ENCODE measurements around the gene TFAP2D. TPM values are rescaled to one million over a fixed set of nuclear protein-coding genes. Genes with fewer than 3 reads are reported as not detected.

TFAP2D gene
- total RNA-seq, 1 experiment from 2014 or later: not detected

DNA sequence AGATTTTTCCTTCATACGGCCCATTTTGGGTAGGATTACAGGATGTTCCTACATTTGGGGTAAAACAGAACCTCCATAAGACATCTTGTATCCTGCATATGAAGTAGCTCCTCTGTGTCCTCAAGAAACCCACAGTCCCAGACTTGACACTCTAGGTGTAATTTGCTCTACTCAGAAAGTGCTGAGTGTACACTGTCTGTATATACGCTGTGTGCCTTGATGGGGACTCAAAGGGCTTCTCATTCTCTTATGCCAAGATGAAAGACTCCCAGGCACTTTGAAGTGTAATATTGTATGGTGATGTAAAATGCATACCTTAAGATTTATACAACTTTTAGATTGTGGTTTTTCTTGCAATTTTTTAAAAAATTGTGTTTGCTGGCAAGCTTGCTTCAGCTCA lies 5.2 kb downstream of the TFAP2D start:
- DNase-seq (ENCODE audit: low read depth): no peak

DNA sequence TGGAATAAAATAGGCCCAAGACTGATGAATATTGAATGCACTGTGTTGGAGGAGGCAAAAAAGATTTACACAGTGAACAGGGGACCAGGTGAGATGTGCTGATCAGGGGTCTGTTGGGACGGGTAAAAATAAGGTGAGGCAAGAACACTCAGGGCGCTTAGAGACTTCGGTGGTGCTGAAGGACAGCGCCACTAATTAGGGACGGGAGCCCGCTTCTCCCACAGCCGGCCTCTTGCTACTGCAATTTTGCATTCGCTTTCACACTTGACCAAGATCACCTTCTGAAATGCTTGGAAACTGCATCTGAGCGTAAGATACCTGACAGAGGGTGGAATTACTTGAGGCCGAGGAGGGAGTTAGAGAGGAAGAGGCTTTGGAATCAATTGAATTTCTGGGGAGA lies 7.3 kb downstream of the TFAP2D start:
- DNase-seq (ENCODE audit: low read depth): peak; percentile 30

DNA sequence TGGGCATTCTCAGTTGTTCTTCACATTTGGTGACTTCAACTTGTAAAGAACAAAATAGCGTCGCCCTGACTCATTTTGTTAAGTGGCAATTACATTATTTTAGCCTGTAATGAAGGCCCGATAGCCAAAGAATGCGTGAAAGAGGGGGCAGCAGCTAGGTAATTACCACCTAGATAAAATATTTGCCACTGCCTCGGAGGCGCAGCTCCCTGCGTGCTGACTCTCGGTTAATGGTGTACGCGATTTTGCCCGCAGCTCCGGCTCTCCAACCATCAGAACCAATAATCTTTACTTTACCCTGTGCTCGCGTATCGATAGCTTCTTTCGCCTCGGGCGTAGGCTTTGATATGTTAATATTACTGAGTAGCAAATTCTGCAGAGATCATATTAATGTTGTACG lies 8.7 kb downstream of the TFAP2D start:
- no peak for DNase-seq (ENCODE audit: low read depth)

DNA sequence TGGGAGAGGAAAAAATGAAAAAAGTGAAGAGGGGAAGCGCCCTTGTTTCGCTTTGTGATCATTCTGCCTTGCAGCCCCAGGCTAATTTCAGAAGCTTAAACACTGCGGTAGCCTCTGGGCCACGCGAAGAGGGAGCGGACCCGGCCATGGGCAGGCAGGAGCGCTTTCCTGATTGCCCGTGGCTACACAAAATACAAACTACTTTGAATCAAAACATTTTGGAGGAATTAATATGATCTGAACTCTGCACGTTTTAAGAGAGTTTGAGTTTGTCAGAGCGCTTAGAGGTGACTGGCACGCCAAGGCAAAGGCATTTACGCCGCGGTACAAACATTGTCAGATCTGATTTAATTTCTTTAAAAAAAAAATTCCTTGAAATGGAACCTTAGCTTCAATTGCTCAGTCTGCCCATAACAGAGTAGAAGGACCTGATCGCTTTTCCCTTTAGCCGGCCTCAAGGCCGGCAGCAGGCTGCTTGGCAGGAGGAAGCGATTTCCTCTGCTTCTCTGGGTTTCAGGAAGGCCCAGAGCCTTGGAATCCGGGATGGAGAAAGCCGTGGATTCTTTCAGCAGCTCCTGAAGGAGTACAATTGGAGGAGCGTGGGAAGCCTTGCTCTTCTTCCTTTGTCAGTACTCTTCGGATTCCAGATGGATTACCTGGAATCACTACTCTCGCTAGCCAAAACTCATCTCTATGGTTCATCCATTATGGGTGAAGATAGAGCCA lies 9.7 kb downstream of the TFAP2D start:
- no peak for DNase-seq (ENCODE audit: low read depth)

DNA sequence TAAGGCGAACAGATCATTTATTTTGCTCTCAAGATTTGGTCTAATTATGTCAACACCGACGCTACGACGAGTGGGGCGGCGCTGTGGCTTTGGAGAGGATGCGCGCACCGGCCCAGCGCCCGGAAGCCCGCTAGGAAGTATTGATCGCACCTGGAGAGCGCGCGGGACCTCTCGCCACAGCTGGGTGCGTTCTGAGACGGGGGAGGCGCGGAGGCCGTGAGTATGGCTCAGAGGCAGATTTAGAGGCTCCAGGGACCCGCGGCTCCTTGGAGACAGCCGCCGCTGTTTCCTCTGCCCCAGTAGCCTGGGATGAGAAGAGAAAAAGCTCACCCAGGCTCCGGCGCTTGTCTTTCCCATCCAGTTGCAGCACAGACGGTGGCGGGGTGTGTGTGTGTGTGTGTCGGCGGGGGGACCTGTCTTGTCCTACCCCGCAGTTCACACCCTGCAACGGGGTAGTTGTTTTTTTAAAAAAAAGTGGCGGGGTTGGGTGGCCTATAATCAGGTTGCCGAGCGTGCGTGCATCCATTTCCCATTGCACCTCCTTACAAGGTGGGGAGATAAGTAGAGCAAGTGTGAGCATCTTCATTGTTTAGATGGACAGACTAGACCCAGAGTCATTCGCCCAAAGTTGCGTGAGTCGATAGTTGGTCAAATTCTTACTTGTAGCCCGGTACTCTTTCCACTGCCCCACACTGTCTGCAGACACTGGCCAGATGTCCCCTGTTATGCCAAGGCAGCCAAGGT lies 11.2 kb downstream of the TFAP2D start:
- no peak for DNase-seq (ENCODE audit: low read depth)

DNA sequence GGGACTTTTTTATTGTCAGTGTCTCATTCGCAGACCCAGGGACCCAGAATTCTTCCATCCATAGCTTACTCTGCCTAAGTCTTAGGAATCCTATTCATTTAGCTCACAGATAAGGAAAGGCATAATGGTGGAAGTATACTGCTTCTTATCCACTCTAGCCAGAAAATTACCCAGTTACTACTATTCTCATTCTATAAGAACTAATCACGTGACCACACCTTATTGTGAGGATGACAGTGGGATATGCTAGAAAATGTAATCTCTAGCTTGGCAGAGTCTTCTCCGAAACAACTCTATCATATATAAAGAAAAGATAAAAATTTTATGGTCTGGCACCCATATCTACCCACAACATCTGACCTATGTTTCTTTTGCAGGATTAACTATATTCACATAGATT lies 21.2 kb downstream of the TFAP2D start:
- DNase-seq (ENCODE audit: low read depth): no peak

DNA sequence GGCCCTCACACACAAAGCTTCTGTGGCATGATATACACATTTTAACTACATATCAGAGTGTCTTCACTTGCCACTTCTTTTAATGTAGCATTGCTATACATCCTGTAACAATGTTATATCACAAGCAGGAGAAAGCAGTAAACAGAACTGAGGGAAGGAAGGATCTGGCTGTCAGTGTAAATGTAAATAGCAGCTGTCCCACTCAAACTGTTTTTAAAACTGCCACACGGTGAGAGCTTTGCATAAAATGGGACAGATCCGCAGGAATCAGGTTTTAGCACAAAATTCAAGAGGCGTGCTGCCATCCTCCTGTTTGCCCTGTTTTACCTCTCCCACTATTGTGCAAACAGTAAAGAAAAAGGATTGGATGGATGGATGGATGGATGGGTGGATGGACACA lies 28.8 kb downstream of the TFAP2D start:
- no peak for DNase-seq (ENCODE audit: low read depth)

DNA sequence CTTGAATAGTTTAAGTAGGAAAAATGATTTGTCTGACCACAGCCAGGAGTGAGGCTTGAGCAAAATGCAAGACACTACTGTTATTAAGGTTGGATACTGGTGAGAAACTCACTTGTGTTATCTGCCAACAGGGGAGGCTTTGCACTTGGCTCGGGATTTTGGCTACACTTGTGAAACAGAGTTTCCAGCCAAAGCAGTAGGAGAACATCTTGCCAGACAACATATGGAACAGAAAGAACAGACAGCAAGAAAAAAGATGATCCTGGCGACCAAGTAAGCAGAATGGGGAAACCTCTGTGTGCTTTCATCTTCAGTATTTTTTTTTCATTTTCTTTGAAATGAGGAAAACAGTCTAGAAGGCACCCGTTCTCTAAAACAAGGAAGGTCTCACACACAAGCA lies 31.6 kb downstream of the TFAP2D start:
- no peak for DNase-seq (ENCODE audit: low read depth)

DNA sequence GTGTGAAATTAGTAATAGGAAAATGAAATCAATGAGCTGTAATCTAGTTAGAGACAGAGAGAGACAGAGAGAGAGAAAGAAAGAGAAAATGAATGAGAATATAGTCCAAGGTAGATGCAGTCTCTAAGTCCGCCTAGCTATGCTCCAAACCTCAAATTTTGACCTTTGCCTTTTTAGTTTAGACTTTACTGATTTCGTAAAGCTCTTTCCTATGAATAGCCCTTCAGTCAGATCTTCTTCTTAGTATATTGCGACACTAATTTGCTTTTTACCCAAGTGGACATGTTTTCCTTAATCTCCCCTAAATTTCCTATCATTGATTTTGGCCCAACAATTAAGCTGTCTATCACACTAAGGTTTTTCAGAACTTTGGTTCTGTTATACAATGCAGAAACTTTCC lies 49.5 kb downstream of the TFAP2D start:
- DNase-seq (ENCODE audit: low read depth): no peak

DNA sequence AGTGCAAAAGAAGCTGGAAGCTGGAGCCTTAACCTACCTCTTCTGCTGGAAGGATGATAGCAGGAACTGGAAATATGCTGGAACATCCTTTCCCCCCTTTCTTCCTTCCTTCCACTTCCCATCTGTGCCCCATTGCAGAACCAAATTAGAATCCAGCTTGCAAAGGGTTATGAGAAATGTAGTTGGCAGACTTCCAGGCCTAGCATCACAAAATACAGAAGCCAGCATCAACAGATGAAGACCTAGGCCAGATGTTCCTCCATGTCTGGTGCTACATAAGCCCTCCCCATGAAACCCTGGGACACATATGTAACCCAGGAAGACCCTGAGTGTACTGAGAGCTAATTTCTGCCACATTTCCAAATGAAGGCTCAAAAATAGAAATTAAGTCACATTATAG lies 65.4 kb downstream of the TFAP2D start:
- DNase-seq (ENCODE audit: low read depth): no peak

DNA sequence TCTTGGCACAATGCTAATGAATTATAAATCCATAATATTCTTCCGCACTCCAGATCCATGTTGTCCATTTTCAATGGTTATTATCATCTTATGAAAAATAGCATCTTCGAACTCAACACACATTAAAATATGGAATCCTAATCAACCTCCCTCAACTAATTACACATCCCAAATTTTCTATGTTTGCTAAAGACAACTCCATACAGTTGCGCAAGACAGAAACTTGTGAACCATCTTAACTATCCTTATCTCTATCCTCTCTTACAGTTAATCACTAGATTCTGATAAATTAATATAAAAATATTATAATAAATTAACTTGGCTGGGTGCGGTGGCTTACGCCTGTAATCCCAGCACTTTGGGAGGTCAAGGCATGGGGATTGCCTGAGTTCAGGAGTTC lies 67.1 kb downstream of the TFAP2D start:
- no peak for DNase-seq (ENCODE audit: low read depth)

DNA sequence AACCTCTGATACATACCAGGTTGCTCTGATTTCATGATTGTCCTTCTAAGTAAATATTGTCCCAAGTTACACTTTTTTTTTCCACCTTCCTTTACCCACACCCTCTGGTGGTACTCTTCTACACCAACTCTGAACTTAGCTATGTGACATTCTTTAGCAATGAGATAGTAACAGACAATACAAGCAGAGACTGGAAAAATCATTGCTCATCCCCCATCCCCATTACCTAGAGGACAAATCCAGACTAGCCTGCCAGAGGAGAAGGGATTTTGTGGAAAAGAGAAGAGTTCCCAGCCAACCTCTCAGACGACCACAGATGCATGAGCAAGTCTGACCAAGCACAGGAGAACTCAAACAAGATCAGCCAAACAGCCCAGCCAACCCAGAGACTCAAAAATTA lies 72.6 kb downstream of the TFAP2D start:
- no peak for DNase-seq (ENCODE audit: low read depth)

DNA sequence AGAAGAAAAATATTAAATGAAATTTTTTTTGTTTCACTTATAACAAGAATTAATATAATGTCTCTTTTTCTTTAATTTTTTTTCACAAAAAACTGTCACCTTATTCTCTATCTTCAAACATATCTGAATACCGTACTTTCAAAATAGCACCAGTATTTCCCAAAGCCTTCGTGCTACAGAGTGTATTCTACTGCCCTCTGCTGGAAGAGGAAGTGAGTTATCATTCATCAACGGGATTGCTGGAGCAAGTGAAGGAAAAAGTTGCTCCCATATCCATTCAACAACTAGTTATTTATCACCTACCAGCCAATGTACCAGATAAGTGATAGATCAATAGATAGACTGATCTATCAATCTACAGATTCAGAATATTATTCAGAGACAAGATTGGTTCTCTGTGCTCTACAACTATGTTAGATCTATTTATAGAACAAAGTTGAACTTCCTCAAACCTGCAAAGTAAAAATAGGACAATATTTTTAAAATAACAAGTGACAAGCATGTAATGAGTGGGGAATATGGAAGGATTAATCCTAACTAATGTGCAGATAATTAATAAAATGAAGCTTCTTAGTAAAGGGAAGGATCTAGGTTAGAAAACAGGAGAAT lies 78.7 kb downstream of the TFAP2D start:
- peak; percentile 59 for DNase-seq (ENCODE audit: low read depth)

DNA sequence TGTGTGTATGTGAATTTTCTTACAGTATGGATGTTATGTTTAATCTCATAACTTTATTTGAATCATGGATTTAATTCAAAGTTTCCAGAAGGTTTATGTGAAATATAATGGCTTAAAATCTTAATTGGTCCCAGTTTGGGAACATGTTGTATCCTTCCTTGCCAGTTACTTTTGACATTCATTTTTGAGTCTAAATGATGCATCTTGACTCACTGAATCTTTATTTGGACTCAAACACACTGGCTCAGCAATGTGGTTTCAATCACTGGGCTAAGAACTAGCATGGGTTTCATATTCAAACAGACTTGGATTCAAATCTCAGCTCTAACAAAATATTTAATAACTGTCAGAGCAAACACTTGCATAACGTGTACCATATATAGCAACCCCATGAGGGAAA lies 79.4 kb downstream of the TFAP2D start:
- no peak for DNase-seq (ENCODE audit: low read depth)

DNA sequence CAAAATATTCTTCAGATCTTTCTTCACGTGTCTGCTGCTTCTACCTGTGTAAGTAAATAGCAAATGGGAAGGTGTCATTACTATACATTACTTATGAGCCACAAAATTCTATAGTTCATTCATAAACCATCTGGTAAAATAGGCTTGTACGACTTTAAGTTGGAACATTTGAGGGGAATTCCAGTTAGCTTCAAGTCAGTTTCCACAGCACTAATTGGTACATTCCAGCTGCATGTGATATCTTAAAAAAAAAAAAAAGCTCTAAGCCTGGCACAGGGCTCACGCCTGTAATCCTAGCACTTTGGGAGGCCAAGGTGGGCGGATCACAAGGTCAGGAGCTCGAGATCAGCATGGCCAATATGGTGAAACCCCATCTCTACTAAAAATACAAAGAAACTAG lies 82.2 kb downstream of the TFAP2D start:
- DNase-seq (ENCODE audit: low read depth): no peak

DNA sequence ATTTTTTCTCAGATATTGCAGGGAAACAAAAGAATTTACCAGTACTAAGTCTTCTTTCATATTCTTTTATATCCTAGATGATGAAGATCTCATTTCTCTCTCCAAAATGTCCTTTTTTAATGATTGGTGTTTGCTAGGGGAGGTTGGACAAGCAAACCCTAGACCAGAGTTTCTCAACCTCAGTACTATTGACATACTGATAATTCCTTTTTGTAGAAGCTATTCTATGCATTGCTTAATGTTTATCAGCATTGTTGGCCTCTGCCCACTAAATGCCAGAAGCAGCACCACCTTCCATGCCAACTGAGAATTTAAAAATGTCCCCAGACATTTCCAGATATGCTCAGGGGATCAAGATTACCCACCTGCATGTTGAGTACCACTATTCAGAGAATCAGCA lies 91.0 kb downstream of the TFAP2D start:
- no peak for DNase-seq (ENCODE audit: low read depth)

DNA sequence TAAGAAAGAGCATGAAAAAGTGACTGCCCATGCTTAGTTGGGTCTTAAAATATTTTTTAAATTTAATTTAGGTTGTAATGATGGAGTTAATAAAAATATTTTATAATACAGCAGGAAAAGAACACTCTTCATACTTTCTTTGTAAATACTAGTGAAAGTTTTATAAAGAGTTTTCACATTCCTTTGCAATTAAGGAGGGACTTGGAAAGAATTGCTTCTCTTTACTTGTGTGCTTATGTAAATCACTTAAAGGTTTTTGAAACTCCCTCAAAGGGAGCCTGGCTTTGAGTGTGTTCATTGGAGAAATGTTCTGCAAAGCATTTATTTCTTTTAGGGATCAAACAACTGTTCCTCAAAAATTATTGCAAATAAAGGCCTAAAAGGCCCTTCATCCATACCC lies 93.7 kb downstream of the TFAP2D start:
- DNase-seq (ENCODE audit: low read depth): no peak

DNA sequence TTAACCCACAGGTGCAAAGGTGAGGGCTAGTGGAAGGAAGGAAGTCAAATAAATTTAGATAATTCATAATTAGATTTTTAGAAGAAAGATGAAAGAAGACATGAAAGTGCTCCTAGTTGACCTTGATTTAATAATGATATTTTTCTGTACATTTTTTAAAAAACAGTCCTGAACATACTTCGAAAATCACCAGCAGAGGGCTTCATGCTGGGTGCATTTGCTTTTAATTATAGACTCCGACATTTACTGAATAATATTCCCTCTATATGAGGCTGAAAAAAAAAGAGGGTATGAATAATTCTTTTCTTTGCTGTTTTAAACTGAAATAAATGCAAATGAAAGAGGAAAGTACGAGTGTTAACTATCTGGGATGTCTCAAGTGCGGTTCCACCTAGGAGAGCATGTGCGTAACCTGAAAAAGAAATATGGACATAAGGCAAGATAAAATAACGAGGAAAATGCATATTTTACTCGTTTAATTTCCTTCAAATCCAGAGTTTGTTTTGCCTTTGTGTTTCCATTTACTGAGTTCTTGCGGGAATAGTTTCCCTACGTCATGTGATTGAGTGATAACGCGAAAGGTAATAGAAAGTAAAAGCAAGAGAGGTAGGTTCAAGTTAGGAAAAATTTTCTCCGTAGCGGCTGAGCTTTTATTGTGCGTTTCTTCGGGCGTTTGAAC lies 102.2 kb downstream of the TFAP2D start:
- DNase-seq (ENCODE audit: low read depth): peak; percentile 28

DNA sequence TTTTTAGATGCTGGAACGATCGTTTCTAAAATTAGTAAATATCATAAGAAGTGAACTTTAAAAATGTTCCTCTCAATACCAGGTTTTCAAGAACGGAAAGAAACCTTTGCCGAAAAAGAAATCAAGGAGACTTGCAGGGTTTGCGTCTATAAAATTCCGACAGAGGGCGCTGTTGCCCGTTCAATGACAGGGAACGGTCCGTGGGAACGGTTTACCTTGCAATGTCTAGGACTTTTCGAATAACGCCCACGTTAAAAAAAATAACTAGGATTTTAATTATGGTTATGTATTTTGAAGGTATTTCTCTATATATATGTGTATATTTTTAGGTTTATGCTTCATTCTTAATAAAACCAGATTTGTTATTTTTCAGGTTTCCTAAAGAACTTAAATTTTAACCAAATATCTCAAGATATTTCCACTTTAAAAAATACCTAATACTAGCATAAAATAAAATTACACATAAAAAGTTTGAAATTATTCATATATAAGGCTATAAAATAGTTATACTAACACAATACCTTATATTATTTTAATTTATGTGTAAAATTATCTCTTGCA lies 102.9 kb downstream of the TFAP2D start:
- peak; percentile 75 for DNase-seq (ENCODE audit: low read depth)

DNA sequence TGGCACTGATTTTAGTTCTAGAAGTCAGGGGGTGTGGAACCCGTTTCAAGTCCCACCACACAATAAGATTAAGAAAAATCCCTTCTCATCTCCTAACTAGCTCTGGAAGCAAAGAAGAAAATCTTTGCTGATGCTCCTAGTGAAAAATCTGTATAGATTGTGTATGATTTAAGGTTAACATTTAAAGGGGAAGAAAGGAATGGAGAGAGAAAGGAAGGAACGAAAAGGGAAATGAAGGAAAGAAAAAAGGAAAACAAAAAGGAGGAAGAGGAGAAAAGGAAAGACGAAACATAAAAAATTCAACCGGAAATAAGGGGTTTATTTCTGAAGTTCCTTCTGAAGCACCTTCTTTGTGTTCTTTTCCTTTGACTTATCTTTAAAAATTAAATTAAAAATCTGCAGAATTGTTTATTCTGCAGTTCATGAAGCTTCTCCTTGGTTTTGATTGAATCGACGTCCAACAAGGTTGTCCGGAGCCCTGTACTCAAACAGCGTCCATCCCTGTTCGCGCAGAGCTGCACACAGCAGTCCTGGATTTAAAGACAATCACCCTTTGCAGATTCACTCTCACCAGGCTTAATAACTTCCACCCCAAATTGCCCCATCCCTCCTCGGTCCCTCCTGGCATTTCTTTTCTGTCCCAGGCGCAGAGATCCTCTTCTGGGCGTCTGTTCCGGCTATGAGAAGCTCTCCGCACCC lies 103.8 kb downstream of the TFAP2D start:
- no peak for DNase-seq (ENCODE audit: low read depth)

DNA sequence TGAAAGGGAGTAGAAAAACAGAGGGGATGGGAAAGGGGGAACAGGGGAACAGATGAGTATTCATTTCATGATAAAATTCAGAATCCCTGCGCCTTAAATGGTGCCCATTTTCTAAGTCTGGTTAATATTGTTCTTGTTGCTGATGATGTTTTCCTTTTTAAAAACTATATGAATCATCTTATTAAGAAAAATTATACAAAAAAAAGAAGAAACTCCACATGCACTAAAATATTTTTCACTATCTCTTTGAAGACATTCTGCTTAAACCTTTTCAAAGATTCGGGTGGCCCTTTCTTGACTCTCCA lies 104.3 kb downstream of the TFAP2D start:
- no peak for DNase-seq (ENCODE audit: low read depth)

DNA sequence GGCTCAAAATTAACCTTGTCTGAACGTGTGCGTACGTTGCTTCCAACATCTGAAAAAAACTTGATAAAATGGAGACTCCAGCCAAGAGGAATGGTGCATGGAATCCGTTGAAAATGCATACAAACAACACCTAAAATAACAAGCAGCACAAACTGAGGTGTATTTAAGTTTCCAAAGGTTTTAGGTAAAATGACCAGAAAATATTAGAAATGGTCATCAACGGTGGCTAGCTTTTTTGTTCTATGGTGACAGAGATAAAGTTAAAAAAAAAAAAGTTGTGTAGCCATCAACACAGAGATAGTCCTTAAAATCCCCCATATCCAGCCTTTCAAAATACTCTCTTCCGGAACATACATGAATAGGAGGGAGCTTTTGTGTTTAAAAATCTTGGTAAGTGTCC lies 104.7 kb downstream of the TFAP2D start:
- no peak for DNase-seq (ENCODE audit: low read depth)

Data from M059J (cell line).